ENCODE data around the gene STAT5B. TPM values are rescaled to one million over a fixed set of nuclear protein-coding genes. Genes with fewer than 3 reads are reported as not detected.

Gene STAT5B
- total and polyA plus RNA-seq, 2 of the 13 experiments (the other 11 are each of a cell fraction or from before 2014, with no cell fraction given), result 21.0 to 42.8 TPM

- WGBS (ENCODE audit: low lambda C conversion rate), result 90% methylated on average over 14 of the region's 19 CpGs
- no peak for ATAC-seq
- no peaks in the 10 kb centered on the region for H3K9me3 ChIP-seq (ENCODE audit: low read length)
- ChIA-PET POLR2A (no interaction called here), CTCF (ENCODE audit: low intra/inter-chr PET ratio, low total read pairs) (no interaction called here)
- H2AFZ ChIP-seq (ENCODE audit: low read length), result no peak overlapping the region
- H3K27me3 ChIP-seq (ENCODE audit: control insufficient read depth in 1 of 2, insufficient read depth in 2 of 2, low read length in 2 of 2), result no peaks in the 10 kb centered on the region
- H3K79me2 ChIP-seq (ENCODE audit: insufficient read depth, low read length), result no peaks in the 10 kb centered on the region
- H3K9ac ChIP-seq (ENCODE audit: insufficient read depth, low read depth, low read length), result no peak overlapping the region
- no peak overlapping the region for H3K27ac ChIP-seq (ENCODE audit: extremely low read length, insufficient read depth, low read length)
- in situ Hi-C loops (cut with HindIII; ENCODE audit: extremely low pct_ligation_motif_present, low pct_unique_long_range_greater_than_20kb), result no loop called here
- FAIRE-seq, result no peak
- BruUV-seq (replicated peaks), result no TSS peak
- H3K4me3 ChIP-seq (replicated peaks in 1 of 3; ENCODE audit: insufficient read depth in 1 of 3, low read depth in 2 of 3, low read length in 3 of 3), result no peak overlapping the region
- H3K4me1 ChIP-seq (ENCODE audit: insufficient read depth, low read length), result peaks cover 79% of the 10 kb centered on the region
- no peak for DNase-seq (ENCODE audit: low spot score)
- intact Hi-C loops (cut with micrococcal nuclease; ENCODE audit: unreplicated experiment), result no loop called here
- H4K20me1 ChIP-seq (ENCODE audit: insufficient read depth, low read length), result no peaks in the 10 kb centered on the region
- no peak overlapping the region for H3K4me2 ChIP-seq (ENCODE audit: low read depth, low read length)
- no peak for TF ChIP-seq TCF7 (IDR thresholded peaks at IDR 0.05; ENCODE audit: low read depth)
- TF ChIP-seq SP1 (IDR thresholded peaks at IDR 0.05), result no peak
- TF ChIP-seq SP1 (CRISPR knock-in tag; IDR thresholded peaks at IDR 0.05), result no peak
- TF ChIP-seq NCOR1 (IDR thresholded peaks at IDR 0.05; ENCODE audit: borderline replicate concordance, low read length), result no peak
- TF ChIP-seq ZNF512 (CRISPR knock-in tag; IDR thresholded peaks at IDR 0.05), result no peak
- no peak for TF ChIP-seq ZNF761 (CRISPR knock-in tag; conservative IDR thresholded peaks at IDR 0.05)
- TF ChIP-seq, protein P1, sequence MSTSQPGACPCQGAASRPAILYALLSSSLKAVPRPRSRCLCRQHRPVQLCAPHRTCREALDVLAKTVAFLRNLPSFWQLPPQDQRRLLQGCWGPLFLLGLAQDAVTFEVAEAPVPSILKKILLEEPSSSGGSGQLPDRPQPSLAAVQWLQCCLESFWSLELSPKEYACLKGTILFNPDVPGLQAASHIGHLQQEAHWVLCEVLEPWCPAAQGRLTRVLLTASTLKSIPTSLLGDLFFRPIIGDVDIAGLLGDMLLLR (CRISPR knock-in tag; IDR thresholded peaks at IDR 0.05), result no peak
- no peak for TF ChIP-seq WIZ (CRISPR knock-in tag; IDR thresholded peaks at IDR 0.05)
- no peak for TF ChIP-seq ZBTB37 (CRISPR knock-in tag; IDR thresholded peaks at IDR 0.05)
- no peak for TF ChIP-seq KAT7 (CRISPR knock-in tag; IDR thresholded peaks at IDR 0.05; ENCODE audit: borderline replicate concordance)
- no peak for TF ChIP-seq ZNF451 (CRISPR knock-in tag; IDR thresholded peaks at IDR 0.05)
- no peak for TF ChIP-seq ZMYM4 (CRISPR knock-in tag; IDR thresholded peaks at IDR 0.05)
- H3K36me3 ChIP-seq (replicated peaks in 1 of 2; ENCODE audit: control insufficient read depth in 1 of 2, insufficient read depth in 2 of 2, low read length in 2 of 2), result no peaks in the 10 kb centered on the region
These were observed 31.3 kb upstream of the STAT5B start for GRCh38 chr17:42307362-42307927.
